Calu3 (cell line): Measurements from ENCODE around the gene MINDY1. TPM values are rescaled to one million over a fixed set of nuclear protein-coding genes. Genes with fewer than 3 reads are reported as not detected.
A peak's percentile ranks its signal among the peaks of the same experiment; 100 is the strongest.

Experiments
- BruUV-seq: library from RNA; stranded (reverse); fragments of 400-500 nt; replicated peaks from 2 replicates; lab custom pipeline; 2021; lab: Mats Ljungman, UMichigan
- CTCF ChIA-PET: fragments of 300-600 bp; sonication (Branson Sonifier 250); formaldehyde crosslinking; loops from one replicate; lab custom pipeline; 2022; ENCODE audit warnings: antibody characterized with exemption; lab: Charles Lee
- DNase-seq: peaks from one replicate; pipeline ENCODE4 v3.0.0; 2022
- H3K27ac Mint-ChIP-seq: one replicate; pipeline ENCODE4 v1.8.0; 2022; ENCODE audit warnings: mixed read lengths; ENCODE audit not compliant: unreplicated experiment
- H3K27me3 Mint-ChIP-seq: one replicate; pipeline ENCODE4 v1.8.0; 2022; ENCODE audit warnings: mixed read lengths; ENCODE audit not compliant: unreplicated experiment
- H3K36me3 Mint-ChIP-seq: one replicate; pipeline ENCODE4 v1.8.0; 2022; ENCODE audit warnings: mild to moderate bottlenecking, moderate library complexity, mixed read lengths; ENCODE audit not compliant: insufficient read depth, unreplicated experiment
- H3K4me1 Mint-ChIP-seq: one replicate; pipeline ENCODE4 v1.8.0; 2022; ENCODE audit warnings: mild to moderate bottlenecking, low read depth, mixed read lengths; ENCODE audit not compliant: unreplicated experiment
- H3K4me3 Mint-ChIP-seq: one replicate; pipeline ENCODE4 v1.8.0; 2022; ENCODE audit warnings: mild to moderate bottlenecking, low read depth, moderate library complexity, mixed read lengths; ENCODE audit not compliant: unreplicated experiment
- H3K9me3 Mint-ChIP-seq: one replicate; pipeline ENCODE4 v1.8.0; 2022; ENCODE audit warnings: low read depth, mixed read lengths; ENCODE audit not compliant: unreplicated experiment
- CTCF ChIP-seq: fragments of 200-600 bp; IDR thresholded peaks from one replicate; pipeline ENCODE4 v1.8.0; 2022; ENCODE audit warnings: antibody characterized with exemption; ENCODE audit not compliant: unreplicated experiment
- intact Hi-C: fragments of 100-400 bp; cut with micrococcal nuclease; formaldehyde crosslinking; loops from one replicate; pipeline ENCODE4 v1.10.0; 2022; ENCODE audit not compliant: unreplicated experiment
- total RNA-seq: library from RNA; stranded (reverse); gene quantifications from 2 replicates; pipeline ENCODE4 v1.2.3, GENCODE V29; 2022

MINDY1 gene
- total RNA-seq, 1 experiment from 2014 or later, result 17.6 TPM

GRCh38 chr1:150987924-150988323 lies 18.8 kb downstream of the MINDY1 start:
- BruUV-seq, result no TSS peak
- H3K27ac Mint-ChIP-seq, result no peak overlapping the region
- CTCF ChIA-PET, result no interaction called here
- H3K9me3 Mint-ChIP-seq, result no peaks in the 10 kb centered on the region
- intact Hi-C loops, result no loop called here
- H3K4me1 Mint-ChIP-seq, result peaks cover 33% of the 10 kb centered on the region
- no peak for TF ChIP-seq CTCF
- no peak overlapping the region for H3K4me3 Mint-ChIP-seq
- H3K36me3 Mint-ChIP-seq, result peaks cover 10% of the 10 kb centered on the region
- no peak for DNase-seq
- H3K27me3 Mint-ChIP-seq, result no peaks in the 10 kb centered on the region

GRCh38 chr1:150985179-150985825 lies 21.4 kb downstream of the MINDY1 start:
- CTCF ChIA-PET, result interaction anchor here (0.6 to 1.7 kb wide), 4 partner anchors 9 to 760 kb away, joined by 3 to 4 read pairs (median 4); partner anchors contain the start of gene MINDY1
- intact Hi-C loops, result no loop called here
- Mint-ChIP-seq H3K36me3 (peaks cover 16% of the 10 kb centered on the region), H3K27me3 (no peaks in the 10 kb centered on the region), H3K4me1 (peaks cover 54% of the 10 kb centered on the region), H3K27ac (no peak overlapping the region), H3K9me3 (no peaks in the 10 kb centered on the region), H3K4me3 (no peak overlapping the region)
- TF ChIP-seq CTCF, result no peak
- no peak for DNase-seq
- BruUV-seq, result TSS peak; percentile 11

GRCh38 chr1:150981805-150982712 lies 24.6 kb downstream of the MINDY1 start, which contains the start of gene ANXA9:
Gene ANXA9 (plus strand): TSS chr1:150982292. CDS start chr1:150983106, 814 bp downstream.
- H3K4me3 Mint-ChIP-seq, result peak within 1 kb of the TSS; percentile 60
- peaks cover 12% of the 10 kb centered on the region for H3K36me3 Mint-ChIP-seq
- H3K27me3 Mint-ChIP-seq, result no peaks in the 10 kb centered on the region
- CTCF ChIA-PET, result interaction anchor here (0.5 to 2.3 kb wide), 9 partner anchors 14 to 285 kb away, joined by 3 to 32 read pairs (median 4); partner anchors contain the start of genes GOLPH3L, MINDY1 and SETDB1
- no peaks in the 10 kb centered on the region for H3K9me3 Mint-ChIP-seq
- peak within 1 kb of the TSS; percentile 90 for H3K27ac Mint-ChIP-seq
- no TSS peak for BruUV-seq
- peak; percentile 73 for DNase-seq
- H3K4me1 Mint-ChIP-seq, result peaks cover 62% of the 10 kb centered on the region
- intact Hi-C loops, result no loop called here
- no peak for TF ChIP-seq CTCF

GRCh38 chr1:150981177-150981804 lies 25.4 kb downstream of the MINDY1 start:
- DNase-seq, result peak; percentile 79
- peak overlapping the region; percentile 60 for H3K4me3 Mint-ChIP-seq
- intact Hi-C loops, result no loop called here

More at GRCh38 chr1:150981177-150981804, 25.4 kb downstream of the MINDY1 start:
- Mint-ChIP-seq H3K4me1 (peaks cover 69% of the 10 kb centered on the region), H3K36me3 (peaks cover 13% of the 10 kb centered on the region), H3K27me3 (no peaks in the 10 kb centered on the region), H3K27ac (peak overlapping the region; percentile 90), H3K9me3 (no peaks in the 10 kb centered on the region)
- no peak for TF ChIP-seq CTCF
- CTCF ChIA-PET, result interaction anchor here (0.6 to 2.3 kb wide), 10 partner anchors 7 to 426 kb away, joined by 3 to 32 read pairs (median 4); partner anchors contain the start of genes GOLPH3L, MINDY1 and SETDB1
- BruUV-seq, result no TSS peak
